Measurements from ENCODE around the gene ERLIN1.

The ERLIN1 gene

GRCh38 chr10:100185364-100186252 lies at the start of gene ERLIN1:
Gene ERLIN1 (minus strand): TSS chr10:100186029. CDS start chr10:100185626, 403 bp downstream.
- peak; percentile 84 for DNase-seq (ENCODE audit: low read depth in 2 of 2)

DNA sequence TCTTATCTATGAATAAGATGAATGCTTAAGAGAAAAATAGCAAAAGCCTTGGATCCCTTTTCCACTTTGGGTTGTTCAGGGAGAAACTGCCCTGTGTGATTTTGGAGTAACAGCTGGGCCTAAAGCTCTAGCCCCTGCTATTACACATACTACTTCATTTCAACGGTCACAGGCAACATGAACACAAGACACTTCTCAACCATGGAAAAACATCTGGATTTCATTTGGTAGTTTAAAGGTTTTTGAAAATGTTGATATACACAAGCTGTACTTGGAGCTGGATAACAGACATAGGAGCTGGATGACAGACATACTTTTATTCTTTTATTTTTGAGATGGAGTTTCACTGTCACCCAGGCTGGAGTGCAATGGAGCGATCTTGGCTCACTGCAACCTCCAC lies 46.3 kb upstream of the ERLIN1 start:
- DNase-seq (ENCODE audit: low read depth in 2 of 2), result no peak

- no peak for DNase-seq (ENCODE audit: low read depth in 2 of 2)
These were observed 44.1 kb upstream of the ERLIN1 start for GRCh38 chr10:100229819-100230422.

GRCh38 chr10:100223879-100224278 lies 38.0 kb upstream of the ERLIN1 start:
- no peak for DNase-seq (ENCODE audit: low read depth in 2 of 2)

- DNase-seq (ENCODE audit: low read depth in 2 of 2), result no peak
These were observed 36.7 kb upstream of the ERLIN1 start for GRCh38 chr10:100222529-100222928.

DNA sequence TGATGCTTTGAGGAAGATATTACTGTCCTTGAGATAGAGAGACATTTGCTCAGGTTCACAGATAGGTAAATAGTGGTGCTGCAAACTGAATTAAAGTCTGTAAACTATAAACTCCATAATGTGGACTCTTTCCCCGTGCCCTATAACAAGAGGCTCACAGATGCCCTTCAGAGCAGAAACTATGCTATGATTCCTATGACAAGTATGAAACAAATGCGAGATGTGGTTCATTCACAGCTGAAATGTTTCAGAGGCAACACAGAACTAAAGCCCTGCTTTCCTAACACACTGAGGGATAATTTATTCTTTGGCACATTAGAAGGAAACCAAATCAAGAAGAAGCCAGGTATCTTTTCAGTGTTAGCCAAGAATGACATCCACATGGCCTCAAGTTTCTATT lies 30.2 kb upstream of the ERLIN1 start:
- no peak for DNase-seq (ENCODE audit: low read depth in 2 of 2)

GRCh38 chr10:100209303-100209702 lies 23.5 kb upstream of the ERLIN1 start:
- no peak for DNase-seq (ENCODE audit: low read depth in 2 of 2)

DNA sequence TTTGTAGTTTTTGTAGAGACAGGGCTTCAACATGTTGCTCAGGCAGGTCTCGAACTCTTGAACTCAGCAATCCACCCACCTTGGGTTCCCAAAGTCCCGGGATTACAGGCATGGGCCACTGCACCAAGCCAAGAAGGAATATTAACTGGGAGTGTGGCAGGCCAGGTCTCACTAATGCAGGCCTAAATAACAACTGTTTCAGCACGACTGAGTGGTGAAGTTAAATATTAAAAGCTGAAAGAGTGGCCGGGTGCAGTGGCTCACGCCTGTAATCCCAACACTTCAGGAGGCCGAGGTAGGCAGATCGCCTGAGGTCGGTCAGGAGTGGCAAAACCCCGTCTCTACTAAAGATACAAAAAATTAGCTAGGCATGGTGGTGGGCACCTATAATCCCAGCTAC lies 22.4 kb upstream of the ERLIN1 start:
- no peak for DNase-seq (ENCODE audit: low read depth in 2 of 2)

- no peak for DNase-seq (ENCODE audit: low read depth in 2 of 2)
These were observed 18.5 kb upstream of the ERLIN1 start for GRCh38 chr10:100204370-100204769.

- no peak for DNase-seq (ENCODE audit: low read depth in 2 of 2)
These were observed 15.7 kb upstream of the ERLIN1 start for GRCh38 chr10:100201549-100201948.

DNA sequence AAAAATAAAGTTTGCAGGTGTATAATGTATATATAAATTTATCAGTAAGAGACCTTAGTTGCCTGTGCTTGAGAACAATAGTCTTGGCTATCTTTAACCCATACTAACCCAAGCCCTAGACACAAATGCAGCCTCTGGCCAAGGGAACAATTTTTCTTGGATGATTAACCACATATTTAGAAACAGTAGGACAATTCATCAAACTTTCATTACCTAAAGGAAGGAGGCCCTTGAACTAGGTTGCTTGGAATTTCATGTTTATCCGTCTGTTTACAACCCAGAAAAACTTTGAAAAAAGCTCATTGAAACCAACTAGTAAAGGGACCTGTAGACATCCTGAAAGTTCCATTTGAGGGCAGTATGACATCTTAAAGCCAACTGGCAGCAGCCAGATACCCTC lies 8.9 kb upstream of the ERLIN1 start:
- no peak for DNase-seq (ENCODE audit: low read depth in 2 of 2)

DNA sequence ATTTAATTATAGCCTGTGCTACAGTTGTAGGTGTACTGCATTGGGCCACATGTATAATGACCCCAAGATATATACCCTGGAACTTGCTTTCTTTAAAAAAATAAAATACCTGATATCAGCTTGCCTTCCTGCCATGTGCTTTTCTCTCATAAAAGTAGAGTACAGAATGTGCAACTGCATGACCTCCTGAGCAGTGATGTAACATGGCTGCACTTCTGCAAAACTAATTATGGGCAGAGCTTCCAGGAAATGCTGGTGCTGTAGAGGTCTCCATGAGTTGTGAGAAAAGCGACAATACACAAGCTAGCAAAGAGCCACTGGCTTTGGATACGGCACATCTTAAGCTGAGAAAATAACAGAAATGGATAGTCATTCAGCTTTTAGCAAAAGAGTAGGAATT lies 6.5 kb upstream of the ERLIN1 start:
- no peak for DNase-seq (ENCODE audit: low read depth in 2 of 2)

DNA sequence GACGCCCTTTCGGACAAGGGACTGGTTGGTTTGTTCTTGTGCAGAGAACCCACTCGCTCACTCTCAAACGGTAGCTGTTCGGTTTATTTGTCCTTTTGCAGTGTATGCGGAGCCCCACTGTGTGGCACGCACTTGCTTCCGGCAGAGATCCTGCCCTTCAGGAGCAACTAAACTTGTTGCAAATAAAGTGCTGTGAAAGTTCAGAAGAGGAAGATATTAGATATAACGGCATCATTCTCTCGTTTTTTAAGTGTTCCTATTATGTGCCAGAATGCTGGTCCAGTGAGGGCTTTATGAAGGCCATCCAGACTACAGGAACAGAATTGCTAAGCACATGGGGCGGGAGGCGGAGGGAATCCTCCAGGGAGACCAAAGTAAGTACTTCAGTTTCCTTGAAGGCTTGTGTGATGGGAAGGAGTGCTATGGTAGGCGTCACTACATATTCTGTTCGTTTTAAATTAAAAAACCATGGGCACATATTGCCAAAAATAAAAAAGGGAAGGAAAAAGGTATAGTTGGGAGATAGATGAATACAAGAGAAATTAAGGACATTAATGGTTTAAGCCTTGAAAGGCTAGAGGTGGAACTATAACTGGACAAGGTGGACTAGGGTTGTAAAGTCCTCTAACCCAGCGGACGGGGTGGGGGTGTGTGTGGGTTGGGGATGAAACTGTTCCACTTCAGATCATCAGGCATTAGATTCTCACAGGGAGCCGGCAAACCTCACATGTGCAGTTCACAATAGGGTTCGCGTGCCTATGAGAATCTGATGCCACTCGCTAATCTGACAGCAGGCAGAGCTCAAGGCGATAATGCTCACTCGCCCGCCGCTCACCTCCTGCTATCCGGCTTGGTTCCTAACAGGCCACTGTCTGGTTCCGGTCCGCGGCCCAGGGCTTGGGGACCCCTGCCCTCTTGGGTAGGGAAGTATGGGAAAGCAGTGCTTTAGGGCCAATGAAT lies 704 bp upstream of the ERLIN1 start:
- DNase-seq (ENCODE audit: low read depth in 2 of 2), result no peak

DNA sequence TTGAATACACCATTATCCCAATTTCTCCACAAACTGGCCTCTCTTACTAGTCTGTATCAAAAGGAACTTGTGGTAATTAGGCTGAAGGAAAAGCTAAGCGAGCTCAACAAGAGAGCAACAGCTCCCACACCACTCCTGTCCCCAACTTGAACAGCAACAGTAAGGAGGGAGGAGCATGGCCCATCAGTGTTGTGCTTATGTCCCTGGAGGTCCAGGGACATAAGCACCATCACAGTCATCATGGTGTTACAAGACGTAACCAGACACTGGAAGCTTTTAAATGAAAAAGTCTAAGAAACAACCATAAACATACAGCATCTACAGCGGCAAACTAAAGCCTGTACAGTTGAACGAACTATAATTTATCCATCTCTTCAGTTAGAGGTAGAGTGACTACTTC lies 989 bp downstream of the ERLIN1 start:
- no peak for DNase-seq (ENCODE audit: low read depth in 2 of 2)

GRCh38 chr10:100184426-100184825 lies 1.4 kb downstream of the ERLIN1 start:
- no peak for DNase-seq (ENCODE audit: low read depth in 2 of 2)

DNA sequence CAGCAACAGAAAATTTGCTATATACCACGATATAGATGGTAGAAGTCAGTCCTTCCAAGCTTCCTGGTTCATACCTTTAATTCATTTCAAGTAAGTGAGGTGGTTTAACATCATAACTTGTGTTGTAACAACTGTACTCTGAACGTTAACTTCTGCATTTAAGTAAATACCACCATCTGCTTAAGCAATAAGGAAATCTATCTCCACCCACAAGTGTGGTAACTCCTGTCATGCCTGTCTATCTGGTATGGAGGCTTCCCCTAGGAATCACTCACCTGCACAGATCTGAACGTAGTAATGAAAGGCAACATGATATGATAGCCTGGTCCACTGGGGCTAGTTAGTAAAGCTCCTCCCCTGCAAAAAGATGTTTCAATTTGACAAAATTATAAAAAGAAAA lies 2.3 kb downstream of the ERLIN1 start:
- DNase-seq (ENCODE audit: low read depth in 2 of 2), result no peak

DNA sequence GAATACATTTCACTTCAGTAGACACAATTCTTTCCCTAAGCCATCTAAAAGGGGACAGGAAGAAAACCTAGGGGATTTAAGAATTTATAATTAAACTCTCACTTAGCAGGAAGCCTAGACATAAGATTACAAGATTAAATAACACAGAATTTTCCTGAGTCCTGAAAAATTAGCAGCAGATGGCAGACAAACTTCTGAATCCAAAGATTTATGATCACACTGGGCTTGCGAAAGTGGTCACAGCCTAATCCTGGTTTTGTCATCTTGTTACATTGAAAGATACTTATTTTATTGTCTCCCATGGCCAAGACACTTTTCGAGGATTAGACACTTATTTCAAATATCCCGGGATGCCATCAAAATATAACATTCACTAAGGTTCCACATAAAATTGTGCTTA lies 2.9 kb downstream of the ERLIN1 start:
- DNase-seq (ENCODE audit: low read depth in 2 of 2), result no peak

DNA sequence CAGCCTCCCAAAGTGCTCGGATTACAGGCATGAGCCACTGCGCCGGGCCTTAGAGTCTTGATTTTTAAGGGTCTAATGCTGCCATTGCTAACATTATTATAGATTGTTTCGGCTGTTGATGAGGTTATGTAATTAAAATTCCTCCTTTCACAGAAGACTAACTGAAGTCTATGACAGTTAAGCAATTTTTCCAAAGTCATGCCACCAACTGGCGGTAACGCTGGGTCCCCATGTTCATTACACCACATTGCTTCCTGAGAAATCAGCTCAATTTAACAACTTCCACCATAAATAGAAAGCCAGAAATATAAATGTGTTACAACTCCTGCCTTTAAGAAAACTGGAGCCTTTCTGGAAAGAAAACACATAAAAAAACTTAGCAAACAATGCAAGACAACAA lies 3.5 kb downstream of the ERLIN1 start:
- DNase-seq (ENCODE audit: low read depth in 2 of 2), result no peak

DNA sequence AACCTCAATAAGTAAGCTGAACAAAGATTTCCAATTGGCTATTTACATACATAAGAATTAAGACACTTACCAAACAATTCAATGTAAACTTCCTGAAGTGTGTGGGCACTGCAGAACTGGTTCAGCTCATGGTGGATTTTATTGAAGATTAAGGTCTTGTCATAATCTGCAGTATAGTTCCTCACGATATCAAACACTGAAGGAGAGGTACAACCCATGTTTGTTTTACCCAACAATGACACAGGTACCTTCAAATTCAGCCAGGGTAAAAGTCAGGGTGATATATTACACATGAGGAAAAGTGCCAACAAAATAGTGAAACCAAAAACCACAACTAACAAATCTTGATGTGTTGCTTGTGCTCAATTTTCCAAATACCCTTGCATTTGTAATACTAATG lies 10.0 kb downstream of the ERLIN1 start:
- DNase-seq (ENCODE audit: low read depth in 2 of 2), result no peak

DNA sequence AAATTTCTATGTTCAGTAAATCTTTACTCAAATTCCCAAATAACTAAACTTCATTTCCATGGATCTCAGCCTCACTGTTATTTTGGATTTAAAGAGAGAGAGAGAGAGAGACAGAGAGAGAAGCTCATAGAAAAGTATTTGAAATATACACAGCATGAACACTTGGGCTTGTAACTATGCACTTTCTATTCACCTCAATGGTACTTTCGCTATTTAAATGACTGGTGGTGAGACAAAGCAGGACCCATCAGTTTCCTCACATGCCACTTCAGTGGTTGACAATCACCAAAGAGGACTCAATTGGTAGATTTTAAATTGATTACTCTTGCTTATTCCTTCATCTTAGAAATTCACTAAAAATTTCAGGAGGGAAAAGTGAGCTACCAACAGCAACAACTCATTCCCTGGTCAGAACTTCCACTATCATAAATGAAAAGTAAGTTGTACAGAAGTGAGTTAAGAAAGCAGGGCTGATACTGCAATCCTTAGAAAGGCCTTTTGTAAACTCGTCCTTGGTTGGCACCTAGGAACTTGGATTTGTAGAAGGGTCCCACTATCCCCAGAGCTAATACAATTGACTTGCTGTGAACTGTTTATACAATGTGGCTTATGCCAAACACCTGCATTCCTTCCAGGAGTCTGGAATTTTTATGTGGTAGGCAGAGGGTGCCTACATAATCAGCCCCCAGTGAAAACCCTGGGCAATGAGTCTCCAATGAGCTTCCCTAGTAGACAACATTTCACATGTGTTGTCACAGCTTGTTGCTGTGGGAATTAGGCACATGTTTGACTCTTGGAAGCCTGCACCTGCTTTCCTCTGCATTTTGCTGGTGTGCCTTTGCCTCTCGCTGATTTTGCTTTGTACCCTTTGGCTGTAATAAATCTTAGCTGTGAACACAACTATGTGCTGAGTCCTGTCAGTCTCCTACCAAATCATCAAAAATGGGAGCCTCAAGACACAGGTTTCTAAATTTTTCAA lies 10.8 kb downstream of the ERLIN1 start:
- no peak for DNase-seq (ENCODE audit: low read depth in 2 of 2)

DNA sequence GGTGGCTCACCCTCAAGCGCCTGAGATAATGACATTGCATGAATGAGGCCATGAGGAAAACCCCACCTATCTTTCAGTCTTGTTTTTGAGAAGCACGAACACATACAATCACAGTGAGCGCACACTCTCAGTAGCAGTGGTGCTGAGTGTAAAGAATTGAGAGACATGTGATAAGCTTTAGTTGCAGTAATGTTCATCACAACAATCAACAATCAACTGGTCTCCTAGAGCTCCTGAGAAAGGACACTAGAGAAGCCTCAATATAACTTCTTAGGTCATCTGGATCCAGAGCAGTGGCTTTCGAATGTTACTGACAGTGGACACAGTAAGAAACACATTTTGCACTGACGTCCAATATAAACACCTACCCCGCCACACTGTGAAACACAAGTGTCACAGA lies 12.8 kb downstream of the ERLIN1 start:
- DNase-seq (ENCODE audit: low read depth in 2 of 2), result no peak
